GM18517 (cell line): ENCODE data around the gene CEP128.

ENCODE experiments used
- ATAC-seq: cut with Tn5 transposase; IDR thresholded peaks from one replicate; pipeline ENCODE4 v1.9.1; 2021; ENCODE audit warnings: mild to moderate bottlenecking, moderate library complexity; ENCODE audit not compliant: unreplicated experiment

The CEP128 gene

GRCh38 chr14:80780500-80780899 is 161.0 kb downstream of the CEP128 start:
- no peak for ATAC-seq

GRCh38 chr14:80776657-80777056 is 164.9 kb downstream of the CEP128 start:
- no peak for ATAC-seq

DNA sequence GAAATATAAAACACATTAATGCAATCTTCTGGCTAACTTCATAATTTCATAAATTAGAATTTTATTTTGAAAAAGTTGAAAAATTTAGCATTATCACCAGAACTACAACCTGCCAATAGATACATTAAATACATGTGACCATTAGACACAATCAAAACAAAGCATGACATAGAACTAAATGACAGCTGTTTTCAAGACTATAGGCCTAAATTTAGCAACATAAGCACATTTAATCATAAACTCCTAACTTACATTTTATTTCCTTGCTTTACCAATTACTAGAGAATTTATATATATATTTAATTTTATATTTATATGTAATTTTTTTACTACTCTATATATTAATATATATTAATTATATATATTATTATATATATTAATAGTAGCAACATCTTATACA is 165.4 kb downstream of the CEP128 start:
- ATAC-seq, result no peak

- ATAC-seq, result no peak
Observed at GRCh38 chr14:80772504-80772903, 169.0 kb downstream of the CEP128 start.

DNA sequence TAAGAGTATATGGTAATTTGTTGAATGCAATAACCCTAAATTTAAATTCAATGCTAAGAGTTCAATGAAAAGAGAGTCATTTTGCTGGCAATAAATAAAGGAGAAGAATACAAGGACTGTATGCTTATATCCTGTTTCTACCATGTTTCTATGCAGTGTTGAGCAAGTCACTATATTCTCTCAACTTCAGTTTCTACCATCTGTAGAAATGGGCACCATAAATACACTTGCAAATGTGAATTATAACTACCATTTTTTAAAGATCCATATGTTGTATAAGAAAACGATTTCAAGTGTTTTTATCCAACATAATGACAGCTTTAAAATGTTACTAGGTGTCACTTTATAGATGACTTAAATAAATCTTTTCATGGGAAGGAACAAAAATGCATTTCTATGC is 170.3 kb downstream of the CEP128 start:
- ATAC-seq, result no peak

DNA sequence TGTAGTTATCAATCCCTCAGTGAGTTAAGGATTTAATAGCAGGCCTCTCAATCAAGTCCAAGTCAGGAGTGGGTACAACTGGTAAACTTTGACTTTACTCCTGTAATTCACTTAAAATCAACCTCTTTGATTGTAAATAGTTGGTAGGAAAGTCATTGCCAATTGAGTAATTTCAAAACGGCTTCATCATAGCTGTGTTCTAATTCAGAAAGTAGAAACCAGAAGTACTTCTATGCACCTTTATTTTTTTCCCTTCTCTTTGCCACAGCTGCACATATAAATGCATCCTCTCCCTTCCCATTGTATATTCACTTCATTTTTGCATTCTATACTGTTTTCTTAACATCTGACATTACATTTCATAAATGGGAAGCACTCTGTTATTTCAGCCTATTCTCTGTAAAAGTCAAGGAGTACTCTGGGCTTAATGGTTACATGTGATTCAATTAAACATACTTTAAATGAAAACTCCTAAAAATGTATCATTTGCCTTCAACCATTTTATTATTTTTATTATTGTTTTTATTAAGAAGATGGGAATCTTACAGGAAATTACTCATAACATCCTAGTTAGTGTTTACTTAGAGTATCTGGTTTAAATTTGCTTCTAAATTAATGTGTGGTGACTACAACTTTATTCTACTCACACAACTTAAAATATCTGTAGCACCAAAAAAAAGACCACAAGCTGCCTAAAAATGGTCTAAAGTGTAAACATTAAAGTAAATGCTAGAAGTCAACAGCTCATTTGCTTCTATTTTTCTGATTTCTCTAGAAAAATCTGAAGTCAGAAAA is 171.2 kb downstream of the CEP128 start:
- no peak for ATAC-seq

- ATAC-seq, result no peak
Observed at GRCh38 chr14:80768646-80769045, 172.9 kb downstream of the CEP128 start.

DNA sequence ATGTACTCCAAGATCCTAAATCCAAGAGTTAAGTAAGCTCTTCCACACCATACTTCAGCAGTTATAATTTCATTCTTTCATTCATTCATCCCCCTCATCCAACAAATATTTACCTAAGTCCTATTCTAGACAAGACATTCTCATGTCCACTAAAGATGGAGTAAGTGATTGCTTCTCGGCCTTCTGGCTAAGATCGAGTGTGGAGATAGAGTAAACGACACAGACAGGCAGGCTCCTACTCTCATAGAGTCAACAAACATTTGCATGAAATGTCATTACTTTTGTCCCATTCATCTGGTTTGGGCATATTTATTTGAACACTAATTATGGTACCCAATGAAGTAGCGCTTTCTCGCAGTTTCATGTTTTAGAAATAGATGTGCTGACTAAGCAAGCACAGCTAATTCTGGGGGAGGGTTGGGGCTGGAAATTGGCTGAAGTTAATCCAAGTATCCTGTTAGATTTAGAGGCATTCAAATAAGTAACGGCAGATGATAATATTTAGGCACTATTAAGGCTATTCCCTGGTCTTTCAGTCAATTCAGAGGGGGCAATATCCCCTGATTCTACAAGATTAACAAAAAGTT is 176.5 kb downstream of the CEP128 start:
- no peak for ATAC-seq

- no peak for ATAC-seq
Observed at GRCh38 chr14:80764496-80764895, 177.0 kb downstream of the CEP128 start.

DNA sequence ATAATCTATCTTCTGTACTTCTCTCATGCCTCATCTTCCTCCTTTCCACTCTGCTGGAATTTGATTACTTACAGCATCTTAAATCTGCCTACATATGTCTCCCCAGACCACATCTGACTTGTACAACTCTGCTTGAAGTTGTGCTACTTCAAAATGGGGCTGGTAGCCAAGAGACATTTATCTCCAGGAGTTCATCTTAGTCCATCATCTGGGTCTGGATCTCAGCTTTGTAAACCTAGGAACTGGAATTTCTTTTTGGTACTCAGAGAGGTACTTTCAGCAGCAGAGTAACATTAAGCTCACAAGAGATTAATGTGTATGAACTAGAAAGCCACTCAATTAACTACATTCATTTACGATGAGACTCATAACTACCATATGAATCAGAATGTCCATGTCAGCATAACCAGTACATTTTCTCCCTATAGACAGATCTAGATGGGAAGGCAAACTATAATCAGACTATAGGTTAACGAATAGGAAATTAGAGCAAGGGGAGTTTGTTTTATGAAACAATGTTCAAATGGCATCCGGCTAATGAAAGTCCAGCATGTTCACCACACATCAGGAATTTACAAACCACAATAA is 178.8 kb downstream of the CEP128 start:
- no peak for ATAC-seq

- ATAC-seq, result no peak
Observed at GRCh38 chr14:80754696-80755095, 186.8 kb downstream of the CEP128 start.

GRCh38 chr14:80751285-80751684 is 190.3 kb downstream of the CEP128 start:
- no peak for ATAC-seq

DNA sequence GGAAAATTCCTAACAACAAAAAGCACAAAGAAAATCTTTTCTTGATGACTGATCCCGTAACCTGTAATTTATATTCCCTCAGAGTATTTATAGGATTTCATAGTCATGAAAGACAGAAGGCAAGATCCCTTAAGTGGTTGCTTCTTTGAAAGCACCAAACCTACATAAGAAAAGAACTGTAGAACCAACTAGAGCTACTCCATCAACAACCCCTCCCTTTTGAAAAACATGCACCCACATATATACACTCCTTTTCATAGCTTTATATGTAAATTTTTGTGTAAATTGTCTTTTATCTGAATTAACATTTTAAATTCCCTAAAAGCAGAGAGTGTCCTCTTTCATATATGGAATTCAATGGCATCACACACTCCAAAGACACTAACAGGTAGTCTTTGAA is 215.3 kb downstream of the CEP128 start:
- ATAC-seq, result no peak

- ATAC-seq, result no peak
Observed at GRCh38 chr14:80718940-80719339, 222.6 kb downstream of the CEP128 start.

- no peak for ATAC-seq
Observed at GRCh38 chr14:80714474-80714873, 227.1 kb downstream of the CEP128 start.

DNA sequence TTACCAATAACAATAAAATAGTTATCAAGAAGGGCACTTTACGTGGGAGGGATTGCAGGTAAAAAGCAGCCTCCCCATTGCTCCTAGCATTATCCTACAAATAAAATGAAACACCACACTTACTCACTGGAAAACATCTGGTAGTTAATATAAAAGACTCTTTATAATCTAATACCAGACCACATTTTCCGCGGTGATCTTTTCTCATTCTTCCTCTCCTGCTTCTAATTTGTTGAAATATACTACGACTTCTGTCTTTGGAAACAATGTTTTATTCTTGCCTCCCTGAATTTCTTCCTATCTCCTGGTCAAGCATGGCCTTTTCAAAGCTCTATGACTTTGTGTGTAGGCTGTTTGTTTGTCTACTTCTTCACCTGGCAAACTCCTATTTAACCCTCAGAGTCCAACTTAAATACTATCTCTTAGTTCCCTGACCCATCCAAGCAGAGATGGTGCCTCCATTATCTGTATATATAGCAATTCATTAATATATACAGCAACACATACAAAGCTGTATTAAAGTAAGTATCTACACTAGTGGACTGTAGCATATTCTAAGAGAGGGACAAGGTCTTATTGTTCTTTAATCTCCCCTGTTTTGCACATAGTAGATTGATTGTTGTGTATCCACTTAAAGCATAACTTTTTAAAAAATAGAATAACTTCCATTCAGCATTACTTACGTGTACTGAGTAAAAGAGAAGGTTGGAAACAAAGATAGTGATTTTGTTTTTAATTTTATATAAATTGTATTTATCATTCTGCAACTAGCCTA is 228.3 kb downstream of the CEP128 start:
- no peak for ATAC-seq

- ATAC-seq, result no peak
Observed at GRCh38 chr14:80705241-80705980, 236.1 kb downstream of the CEP128 start.

- no peak for ATAC-seq
Observed at GRCh38 chr14:80700601-80701000, 240.9 kb downstream of the CEP128 start.

- ATAC-seq, result no peak
Observed at GRCh38 chr14:80699861-80700260, 241.7 kb downstream of the CEP128 start.

- ATAC-seq, result no peak
Observed at GRCh38 chr14:80698974-80699373, 242.6 kb downstream of the CEP128 start.

DNA sequence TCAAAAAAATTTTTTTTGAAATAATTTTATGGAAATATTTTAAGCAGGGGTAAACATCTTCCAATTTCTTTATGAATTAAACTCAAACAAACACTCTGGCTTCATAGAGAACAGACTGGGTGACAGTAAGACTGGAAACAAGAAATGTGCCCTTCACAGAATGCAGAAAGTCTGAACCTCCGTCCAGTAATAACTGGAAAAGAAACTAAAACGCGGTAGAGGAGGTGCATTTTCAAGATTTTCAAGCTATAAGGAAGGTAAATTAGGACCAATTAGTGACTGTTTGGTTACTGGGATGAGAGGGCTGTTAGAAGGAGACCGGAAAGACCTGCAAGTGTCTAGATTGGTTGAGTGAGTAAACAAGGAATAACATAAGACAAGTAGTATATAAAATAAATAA is 245.7 kb downstream of the CEP128 start:
- ATAC-seq, result no peak
